HepG2 (cell line): ENCODE results near the gene HABP4. TPM values are rescaled to one million over a fixed set of nuclear protein-coding genes. Genes with fewer than 3 reads are reported as not detected.

ENCODE experiments used
- ATAC-seq: fragments of 200-7000 bp; cut with Tn5 transposase; 3 replicates; pipeline ENCODE4 v1.9.1; 2020; ENCODE audit warnings: mild to moderate bottlenecking, moderate library complexity
- BruUV-seq: library from RNA; stranded (reverse); fragments of 400-500 nt; replicated peaks from 2 replicates; lab custom pipeline; 2021; lab: Mats Ljungman, UMichigan
- CTCF ChIA-PET: fragments of 300-600 bp; formaldehyde crosslinking; extraction: SDS; loops from one replicate; lab custom pipeline; 2021; ENCODE audit warnings: low total read pairs, inconsistent platforms, low intra/inter-chr PET ratio; lab: Yijun Ruan, JAX
- POLR2A ChIA-PET: fragments of 350-600 bp; sonication (Branson Sonifier 250); formaldehyde crosslinking; loops from one replicate; lab custom pipeline; 2020; ENCODE audit warnings: antibody characterized with exemption, inconsistent platforms; lab: Yijun Ruan, JAX
- DNase-seq: peaks from one replicate; pipeline ENCODE4 v3.0.0-alpha.2; 2015; ENCODE audit warnings: low spot score
- FAIRE-seq: peaks from 3 replicates; lab custom pipeline; 2011; peaks lifted over from hg19 to GRCh38; lab: Jason Lieb, UNC
- H2AFZ ChIP-seq: one replicate; pipeline ENCODE4 v1.6.1; 2011; ENCODE audit warnings: low read length, inconsistent platforms
- H3K27ac ChIP-seq: fragments of 300-600 bp; 3 replicates; pipeline ENCODE4 v1.8.0; 2011; ENCODE audit warnings: mixed run types, mild to moderate bottlenecking, mixed read lengths, low read length, inconsistent platforms; ENCODE audit not compliant: insufficient read depth; ENCODE audit errors: extremely low read length
- H3K27me3 ChIP-seq, 2 experiments: fragments of 200-600 bp in 1 of 2; 2 replicates in 1 of 2; 3 replicates in 1 of 2; pipeline versions ENCODE4 v1.6.0 to v1.8.0; 2011; ENCODE audit warnings: low read length in 2 of 2, mild to moderate bottlenecking in 2 of 2, moderate library complexity in 2 of 2, inconsistent platforms in 1 of 2; ENCODE audit not compliant: insufficient read depth in 2 of 2, control insufficient read depth in 1 of 2
- H3K36me3 ChIP-seq, 2 experiments: fragments of 200-600 bp in 1 of 2; replicated peaks in 1 of 2; 2 replicates in 1 of 2; 3 replicates in 1 of 2; pipeline versions ENCODE4 v1.5.1 to v1.8.0; 2011; ENCODE audit warnings: low read length in 2 of 2, inconsistent platforms in 1 of 2; ENCODE audit not compliant: insufficient read depth in 2 of 2, control insufficient read depth in 1 of 2
- H3K4me1 ChIP-seq: 2 replicates; pipeline ENCODE4 v1.5.1; 2012; ENCODE audit warnings: low read length, inconsistent platforms; ENCODE audit not compliant: insufficient read depth
- H3K4me2 ChIP-seq: 2 replicates; pipeline ENCODE4 v1.6.0; 2011; ENCODE audit warnings: low read depth, low read length, inconsistent platforms
- H3K4me3 ChIP-seq, 3 experiments: fragments of 200-600 bp in 1 of 3; sonication (generic), shearing (Covaris generic) in 1 of 3; replicated peaks in 1 of 3; 2 replicates each; pipeline ENCODE4 v1.5.1; 2011 to 2016; ENCODE audit warnings: low read length in 3 of 3, inconsistent platforms in 2 of 3, low read depth in 2 of 3, mild to moderate bottlenecking in 2 of 3, control low read depth in 1 of 3, mixed read lengths in 1 of 3; ENCODE audit not compliant: insufficient read depth in 1 of 3
- H3K79me2 ChIP-seq: one replicate; pipeline ENCODE4 v1.6.1; 2011; ENCODE audit warnings: low read length, inconsistent platforms; ENCODE audit not compliant: insufficient read depth
- H3K9ac ChIP-seq: 2 replicates; pipeline ENCODE4 v1.6.0; 2011; ENCODE audit warnings: mild to moderate bottlenecking, low read depth, low read length, inconsistent platforms; ENCODE audit not compliant: insufficient read depth
- H3K9me3 ChIP-seq: 2 replicates; pipeline ENCODE4 v1.5.1; 2012; ENCODE audit warnings: mild to moderate bottlenecking, low read length
- H4K20me1 ChIP-seq: 2 replicates; pipeline ENCODE4 v1.6.0; 2011; ENCODE audit warnings: inconsistent platforms, mild to moderate bottlenecking, low read length, moderate library complexity; ENCODE audit not compliant: insufficient read depth
- HNF4G ChIP-seq, 2 experiments: sonication (generic) in 1 of 2; formaldehyde crosslinking in 1 of 2; IDR thresholded peaks; 2 replicates each; pipeline versions ENCODE4 v1.4.0 to v1.6.1; 2011 to 2020; ENCODE audit warnings: borderline replicate concordance in 2 of 2, low read depth in 2 of 2, mild to moderate bottlenecking in 2 of 2, low read length in 1 of 2, missing genetic modification reagents in 1 of 2, moderate library complexity in 1 of 2
- PAXIP1 ChIP-seq: sonication (generic); formaldehyde crosslinking; conservative IDR thresholded peaks from 2 replicates; pipeline ENCODE4 v1.4.0; 2020; ENCODE audit warnings: mild to moderate bottlenecking, missing genetic modification reagents, moderate library complexity
- REST ChIP-seq, 2 experiments: IDR thresholded peaks; 2 replicates each; pipeline ENCODE4 v1.6.1; 2011 to 2012; ENCODE audit warnings: low read length in 2 of 2, borderline replicate concordance in 1 of 2, low read depth in 1 of 2, mild to moderate bottlenecking in 1 of 2, moderate library complexity in 1 of 2
- TBX3 ChIP-seq: fragments of 450-650 bp; IDR thresholded peaks from 2 replicates; pipeline ENCODE4 v1.6.1; 2017; ENCODE audit warnings: antibody characterized with exemption, mild to moderate bottlenecking, inconsistent platforms, borderline replicate concordance
- ZC3H4 ChIP-seq: sonication (generic); formaldehyde crosslinking; IDR thresholded peaks from 2 replicates; pipeline ENCODE4 v1.4.0; 2020; ENCODE audit warnings: missing genetic modification reagents, borderline replicate concordance
- ZFP1 ChIP-seq: IDR thresholded peaks from 2 replicates; pipeline ENCODE4 v1.6.1; 2016
- ZFP36 ChIP-seq: fragments of 150-350 bp; IDR thresholded peaks from 2 replicates; pipeline ENCODE4 v1.6.1; 2018; ENCODE audit warnings: borderline replicate concordance, low read length, low read depth; ENCODE audit not compliant: partially characterized antibody
- ZMYM2 ChIP-seq: sonication (generic); formaldehyde crosslinking; IDR thresholded peaks from 2 replicates; pipeline ENCODE4 v1.8.0; 2022; ENCODE audit warnings: mild to moderate bottlenecking, missing genetic modification reagents
- ZNF121 ChIP-seq: sonication (generic); formaldehyde crosslinking; IDR thresholded peaks from 2 replicates; pipeline ENCODE4 v1.5.0; 2020; ENCODE audit warnings: mild to moderate bottlenecking, missing genetic modification reagents
- ZNF18 ChIP-seq: sonication (generic); formaldehyde crosslinking; IDR thresholded peaks from 2 replicates; pipeline ENCODE4 v1.8.0; 2022; ENCODE audit warnings: mild to moderate bottlenecking, missing genetic modification reagents; ENCODE audit not compliant: insufficient replicate concordance
- WGBS: methylation state at CpG from one replicate; pipeline ENCODE4 v1.1.6; 2017; ENCODE audit warnings: low lambda C conversion rate; 5-methylcytosine and 5-hydroxymethylcytosine counted together
- in situ Hi-C: cut with HindIII; loops from 2 replicates; pipeline ENCODE4 v1.10.0; 2017; ENCODE audit warnings: low pct_unique_long_range_greater_than_20kb; ENCODE audit not compliant: extremely low pct_ligation_motif_present
- intact Hi-C: fragments of 100-400 bp; cut with micrococcal nuclease; formaldehyde crosslinking; loops from one replicate; pipeline ENCODE4 v1.10.0; 2022; ENCODE audit not compliant: unreplicated experiment
- polyA plus RNA-seq, 8 experiments: library from polyadenylated mRNA; depleted of rRNA in 3 of 8; stranded (reverse) in 7 of 8; unstranded in 1 of 8; fragments of >200 nt; fragmentation: Illumina TruSeq in 4 of 8; extraction: Trizol in 4 of 8; gene quantifications; 2 replicates each; pipeline versions ENCODE4 v1.2.1 to v1.2.3, GENCODE V29; 2011 to 2016; ENCODE audit warnings: low read depth in 4 of 8, missing spikeins in 1 of 8, mixed read lengths in 1 of 8; ENCODE audit not compliant: insufficient read depth in 1 of 8
- total RNA-seq, 5 experiments: library from RNA; depleted of rRNA; stranded (reverse); fragments of >200 nt; fragmentation: Illumina TruSeq; extraction: Trizol; gene quantifications; 2 replicates each; pipeline ENCODE4 v1.2.3, GENCODE V29; 2016; ENCODE audit warnings: low read depth in 1 of 5

HABP4 gene
- total and polyA plus RNA-seq, 2 of the 13 experiments (the other 11 are each of a cell fraction or from before 2014, with no cell fraction given) = 14.3 to 26.6 TPM

- peaks cover 83% of the 10 kb centered on the region for H3K4me1 ChIP-seq
- BruUV-seq = TSS peak; percentile 43
- ChIA-PET CTCF (no interaction called here), POLR2A (interaction anchor here (0.7 to 4.3 kb wide), 19 partner anchors 8 to 176 kb away, joined by 3 to 27 read pairs (median 3); partner anchors contain the start of genes HABP4 and PRXL2C)
- ATAC-seq = peak; percentile 90
- in situ Hi-C loops = no loop called here
- no peak overlapping the region for H2AFZ ChIP-seq
- H3K36me3 ChIP-seq = peaks cover 9 to 32% of the 10 kb centered on the region in 2 experiments
- H4K20me1 ChIP-seq = no peaks in the 10 kb centered on the region
- peak overlapping the region; percentile 82 for H3K9ac ChIP-seq
- H3K27ac ChIP-seq = peak overlapping the region; percentile 98
- H3K9me3 ChIP-seq = no peaks in the 10 kb centered on the region
- no peaks in the 10 kb centered on the region for H3K79me2 ChIP-seq
- DNase-seq = peak; percentile 99
- H3K4me3 ChIP-seq = peak overlapping the region; percentile 20 to 60 (median 36); a peak in 5 of 6 replicates
- under 1% methylated on average over 8 of the region's 10 CpGs for WGBS
- intact Hi-C loops = loop anchor here (1.0 to 5.0 kb wide), 4 partner anchors 40 to 161 kb away; partner anchors contain the start of gene HABP4
- FAIRE-seq = peak; percentile 96
- peak overlapping the region; percentile 84 for H3K4me2 ChIP-seq
- no peaks in the 10 kb centered on the region for H3K27me3 ChIP-seq
- TF ChIP-seq TBX3 (peak; percentile 82), PAXIP1 (peak; percentile 96), ZNF18 (CRISPR knock-in tag) (no peak), HNF4G (IDR thresholded peaks at IDR 0.05; ENCODE audit: borderline replicate concordance, low read depth, low read length) (peak; percentile 86), HNF4G (CRISPR knock-in tag; IDR thresholded peaks at IDR 0.05; ENCODE audit: borderline replicate concordance, low read depth) (peak; percentile 87; the same call in 1 of the 2 replicates), ZFP36 (no peak), ZMYM2 (CRISPR knock-in tag) (0 out of 2 replicates have a peak, but pooled peaks have one; percentile 63), ZFP1 (CRISPR knock-in tag) (0 out of 2 replicates have a peak, but pooled peaks have one; percentile 67), ZC3H4 (peak; percentile 78; the same call in 1 of the 2 replicates), REST (IDR thresholded peaks at IDR 0.05; ENCODE audit: borderline replicate concordance in 1 of 2, low read depth in 1 of 2, low read length in 2 of 2) (peak in 1 of 2 experiments; percentile 22; a peak in 1 of 4 replicates), ZNF121 (CRISPR knock-in tag) (peak; percentile 52)
These were observed 41.3 kb downstream of the HABP4 start for GRCh38 chr9:96491079-96491879.
